ENCODE measurements around the gene ATP6V0E2.
"Not testable (repeated sequence)": the region's sequence is repeated elsewhere in the genome, so short reads cannot be mapped to it uniquely, and the experiment has no call there.

ATP6V0E2 gene

DNA sequence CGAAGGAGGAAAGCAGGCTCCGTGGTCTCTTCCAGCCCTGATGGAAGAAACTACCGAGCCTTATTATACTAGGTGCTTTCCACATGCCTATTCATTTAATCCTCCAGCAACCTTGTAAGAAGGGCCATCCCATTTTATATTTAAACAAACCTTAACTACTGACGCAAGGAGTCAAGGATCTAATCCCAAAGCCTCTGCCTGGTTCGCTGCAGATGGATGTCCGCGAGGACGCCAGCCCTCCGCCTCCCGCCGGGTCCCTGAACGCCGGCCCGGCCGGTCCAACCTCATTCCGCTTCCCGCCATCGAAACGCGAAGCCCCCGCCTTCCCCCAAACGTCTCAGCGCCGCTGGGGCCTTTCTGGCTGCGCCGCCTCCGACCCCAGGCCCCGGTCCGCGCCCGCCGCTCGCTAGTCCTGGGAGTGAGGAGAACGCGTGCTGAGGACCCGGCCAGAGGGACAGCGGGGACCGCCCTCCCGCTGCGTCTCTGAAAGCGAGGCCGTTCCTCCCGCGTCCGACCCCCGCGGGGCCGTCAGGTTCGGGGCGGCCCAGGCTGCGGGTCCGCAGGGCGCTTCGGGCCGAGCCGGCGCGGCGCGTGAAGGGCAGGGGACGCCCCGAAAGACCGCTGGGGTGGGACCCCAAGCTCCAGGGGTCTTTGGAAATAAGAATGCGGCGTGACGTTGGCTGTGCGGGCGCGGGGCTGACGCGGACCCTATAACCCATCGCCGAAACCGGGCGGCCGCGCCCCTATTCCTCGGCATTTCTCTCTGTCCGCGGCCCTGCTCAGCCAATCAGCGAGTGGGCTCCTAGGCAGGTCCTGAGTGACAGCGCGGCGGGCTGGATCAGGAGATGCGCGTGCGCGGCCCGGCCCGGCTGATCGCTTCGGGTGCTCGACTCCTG lies at the start of gene ATP6V0E2:
TSS of gene ATP6V0E2 (plus strand) at position 896 of the 896 bp plus-strand sequence. CDS start 97 bp downstream, outside the sequence.
- DNase-seq = peak; percentile 90

- no peak for DNase-seq
These were observed 49.4 kb upstream of the ATP6V0E2 start for GRCh38 chr7:149824301-149824741.

DNA sequence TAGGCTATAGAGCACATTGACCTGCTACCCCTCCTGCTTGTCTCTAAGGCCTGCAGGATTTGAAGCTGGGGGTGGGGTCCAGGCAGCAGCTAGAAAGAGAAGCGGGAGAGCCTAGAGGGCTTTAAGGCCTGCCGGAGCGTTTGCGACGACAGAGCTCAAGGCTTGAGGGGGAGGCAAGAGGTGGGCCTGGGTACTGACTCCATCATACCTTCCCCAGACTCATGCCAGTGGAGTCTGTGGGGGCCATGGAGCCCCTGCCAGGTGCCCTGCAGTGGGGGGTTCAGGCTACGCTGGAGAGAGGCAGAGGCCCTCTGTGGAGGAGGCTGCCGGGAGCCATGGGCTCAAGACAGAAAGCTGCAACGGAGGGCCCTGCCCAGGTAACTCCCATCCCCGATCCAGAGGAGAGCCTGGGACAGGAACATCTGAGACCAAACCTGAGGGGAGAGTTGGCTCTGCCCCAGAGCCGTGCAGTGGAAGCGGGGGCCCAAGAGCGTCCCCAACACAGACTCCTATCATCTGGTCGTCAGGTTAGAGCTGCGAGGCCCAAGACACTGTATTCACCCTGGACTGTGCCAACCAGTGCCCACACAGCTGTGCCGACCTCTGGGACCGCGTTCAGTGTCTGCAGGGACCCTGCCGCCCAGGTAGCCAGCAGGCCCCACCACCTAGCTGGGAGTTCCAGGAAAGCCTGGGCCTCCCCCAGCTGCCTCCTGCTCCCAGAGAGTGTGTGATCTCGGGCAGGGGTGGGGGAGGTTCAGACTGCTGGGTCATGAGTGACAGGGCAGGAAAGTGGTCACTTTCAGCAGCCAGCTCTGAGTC lies 48.8 kb upstream of the ATP6V0E2 start:
- no peak for DNase-seq

DNA sequence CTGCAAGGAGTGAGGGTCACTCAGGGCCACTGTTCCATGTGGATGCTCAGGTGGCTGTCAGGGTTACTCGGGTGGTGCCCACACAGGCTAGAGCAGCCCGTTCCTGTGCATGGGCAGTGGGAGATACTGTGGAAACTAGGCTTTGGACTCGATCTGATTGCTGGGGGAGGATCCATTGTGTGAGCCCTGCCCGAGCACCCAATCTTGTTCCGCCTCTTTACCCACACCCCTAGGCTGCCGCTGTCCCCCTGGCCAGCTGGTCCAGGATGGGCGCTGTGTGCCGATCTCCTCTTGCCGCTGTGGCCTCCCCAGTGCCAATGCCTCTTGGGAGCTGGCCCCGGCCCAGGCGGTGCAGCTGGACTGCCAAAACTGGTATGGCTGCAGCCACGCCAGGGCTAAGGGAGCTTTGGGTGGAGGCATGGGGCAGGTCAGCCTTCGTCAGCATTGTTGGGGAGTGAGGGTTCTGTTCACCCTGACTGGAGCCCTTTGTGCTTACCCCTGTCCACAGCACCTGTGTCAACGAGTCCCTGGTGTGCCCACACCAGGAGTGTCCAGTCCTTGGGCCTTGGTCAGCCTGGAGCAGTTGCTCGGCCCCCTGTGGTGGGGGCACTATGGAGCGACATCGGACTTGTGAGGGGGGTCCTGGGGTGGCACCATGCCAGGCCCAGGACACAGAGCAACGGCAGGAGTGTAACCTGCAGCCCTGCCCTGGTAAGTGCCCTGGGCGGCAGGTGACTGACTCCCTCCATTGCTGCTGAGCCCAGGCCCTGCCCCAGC lies 48.0 kb upstream of the ATP6V0E2 start:
- DNase-seq = no peak

DNA sequence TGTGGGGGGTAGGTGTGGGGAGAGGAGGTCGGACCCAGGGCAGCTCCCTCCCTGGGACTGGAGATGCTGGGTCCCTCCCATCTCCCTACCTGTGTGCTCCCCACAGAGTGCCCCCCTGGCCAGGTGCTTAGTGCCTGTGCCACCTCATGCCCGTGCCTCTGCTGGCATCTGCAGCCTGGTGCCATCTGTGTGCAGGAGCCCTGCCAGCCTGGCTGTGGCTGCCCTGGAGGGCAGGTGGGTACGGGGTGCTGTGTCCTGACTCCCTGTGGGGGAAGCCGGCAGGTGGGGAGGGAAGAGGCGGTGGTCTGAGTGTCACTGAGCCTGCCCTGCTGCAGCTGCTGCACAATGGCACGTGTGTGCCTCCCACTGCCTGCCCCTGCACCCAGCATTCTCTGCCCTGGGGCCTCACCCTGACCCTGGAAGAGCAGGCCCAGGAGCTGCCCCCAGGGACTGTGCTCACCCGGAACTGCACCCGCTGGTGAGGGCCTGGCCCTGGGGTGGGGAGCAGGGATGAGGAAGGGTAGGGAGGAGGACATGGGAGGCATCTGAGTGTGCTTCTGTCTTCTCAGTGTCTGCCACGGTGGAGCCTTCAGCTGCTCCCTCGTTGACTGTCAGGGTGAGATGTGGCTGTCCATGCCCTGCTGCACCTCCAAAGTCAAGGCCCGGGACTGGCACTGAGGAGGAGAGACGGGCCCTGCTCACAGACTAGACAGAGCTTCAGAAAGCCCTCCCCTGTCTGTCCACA lies 47.3 kb upstream of the ATP6V0E2 start:
- DNase-seq = no peak

- DNase-seq = no peak
These were observed 46.4 kb upstream of the ATP6V0E2 start for GRCh38 chr7:149827089-149827981.

- no peak for DNase-seq
These were observed 45.1 kb upstream of the ATP6V0E2 start for GRCh38 chr7:149828357-149829309.

- not testable (repeated sequence) for DNase-seq
These were observed 43.2 kb upstream of the ATP6V0E2 start for GRCh38 chr7:149830527-149830926.

GRCh38 chr7:149830997-149831740 lies 42.6 kb upstream of the ATP6V0E2 start:
- no peak for DNase-seq

DNA sequence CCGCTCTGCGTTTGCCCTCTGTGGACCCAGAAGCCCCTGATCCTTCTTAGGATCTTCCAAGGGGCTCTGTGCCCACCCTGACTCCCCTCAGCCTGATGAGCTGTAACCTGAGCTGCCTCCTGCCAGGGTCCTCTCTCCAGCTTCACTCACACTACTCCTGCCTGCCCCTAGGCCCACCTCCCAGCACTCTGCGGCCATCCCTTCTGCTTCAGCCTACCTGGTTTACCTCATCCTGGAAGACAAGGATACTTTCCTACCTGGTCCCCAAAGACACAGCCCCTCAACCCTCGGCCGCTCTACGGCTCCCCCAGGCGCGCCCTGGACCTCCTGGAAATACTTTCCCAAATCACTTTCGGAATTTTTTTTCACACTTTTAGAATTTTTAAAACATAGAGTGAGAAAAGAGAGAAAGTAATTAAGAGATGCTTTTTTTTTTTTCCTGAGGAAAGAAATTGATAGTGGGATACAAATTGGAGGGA lies 42.0 kb upstream of the ATP6V0E2 start:
- no peak for DNase-seq

GRCh38 chr7:149832332-149833041 lies 41.3 kb upstream of the ATP6V0E2 start:
- DNase-seq = no peak

- no peak for DNase-seq
These were observed 40.2 kb upstream of the ATP6V0E2 start for GRCh38 chr7:149833495-149834130.

GRCh38 chr7:149834601-149835000 lies 39.2 kb upstream of the ATP6V0E2 start:
- DNase-seq = no peak

DNA sequence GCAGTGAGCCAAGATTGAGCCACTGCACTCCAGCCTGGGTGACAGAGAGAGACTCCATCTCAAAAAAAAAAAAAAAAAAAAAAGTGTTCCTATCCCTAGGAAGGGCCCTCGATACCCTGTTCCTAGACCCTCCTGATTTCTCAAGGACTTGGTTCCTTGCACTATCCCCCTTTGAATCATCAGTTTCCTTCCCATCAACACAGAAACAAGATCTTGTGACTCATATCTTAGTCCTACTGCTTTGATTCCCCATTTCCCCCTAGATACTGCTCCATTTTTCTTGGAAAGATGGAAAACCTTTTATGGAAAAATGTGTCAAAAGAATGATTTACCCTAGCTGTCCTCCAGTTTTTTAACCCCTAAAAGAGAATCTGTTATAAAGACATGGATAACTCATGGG lies 37.3 kb upstream of the ATP6V0E2 start:
- no peak for DNase-seq

- no peak for DNase-seq
These were observed 36.1 kb upstream of the ATP6V0E2 start for GRCh38 chr7:149837564-149838223.

DNA sequence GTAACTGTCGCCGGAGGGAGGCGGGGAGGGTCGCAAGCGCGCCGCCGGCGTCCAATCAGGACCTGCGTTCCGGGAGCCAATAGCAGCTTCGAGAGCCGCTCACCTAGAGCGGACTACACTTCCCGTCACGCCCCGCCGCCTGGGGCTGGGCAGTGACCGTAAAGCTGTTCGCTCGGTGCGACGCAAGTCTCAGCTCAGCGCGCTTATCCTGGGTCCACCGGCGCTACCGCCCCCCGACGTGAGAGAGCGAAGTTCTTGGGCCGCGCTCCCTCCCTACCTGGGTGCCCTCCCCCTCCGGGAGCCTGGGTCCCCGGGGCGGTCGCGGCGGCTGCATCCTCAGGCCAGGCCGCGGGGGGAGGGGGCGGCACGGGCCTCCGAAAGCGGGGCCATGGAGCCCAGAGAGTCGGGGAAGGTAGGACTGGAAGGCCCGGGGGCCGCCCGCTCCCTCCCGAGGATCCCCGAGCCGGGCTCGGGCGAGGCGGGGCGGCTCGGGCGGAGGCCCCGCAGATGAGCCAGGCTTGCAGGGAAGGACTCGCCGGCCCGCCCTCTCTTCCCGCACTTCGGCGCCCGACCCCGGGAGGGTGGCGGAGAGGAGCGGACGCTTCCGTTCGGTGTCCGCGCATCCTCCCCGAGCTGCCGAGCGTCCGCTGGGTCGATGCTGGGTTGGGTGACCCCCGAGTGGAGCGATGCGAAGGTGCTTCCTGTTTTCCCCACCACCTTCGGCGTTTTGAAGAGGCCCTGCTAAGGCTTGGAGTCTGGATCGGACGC lies 35.4 kb upstream of the ATP6V0E2 start, which contains the start of gene ZNF862:
TSS of gene ZNF862 (plus strand) at position 152 of the 768 bp plus-strand sequence. CDS start at position 389, 237 bp downstream.
- peak; percentile 95 for DNase-seq

Measured in activated gamma-delta T cell treated with Interleukin-2 at 50 U/mL for 16 hours (primary cell).